Transverse colon (tissue), 3 donors: ENCODE results near the gene GOSR2.

Experiments used
- POLR2A ChIP-seq: fragments of 450-650 bp; IDR thresholded peaks from one replicate; pipeline ENCODE4 v1.6.1; 2016; ENCODE audit warnings: antibody characterized with exemption, mild to moderate bottlenecking, moderate library complexity
- TF ChIP-seq, protein P1 (sequence below), 5 experiments: fragments of 200-600 bp in 3 of 5; fragments of 450-650 bp in 2 of 5; sonication (generic) in 3 of 5; IDR thresholded peaks; 1 replicate in 2 of 5; 2 replicates in 3 of 5; pipeline ENCODE4 v1.5.1; 2016 to 2017; ENCODE audit warnings: antibody characterized with exemption in 5 of 5, inconsistent platforms in 3 of 5, mild to moderate bottlenecking in 2 of 5, moderate library complexity in 1 of 5

DNA sequence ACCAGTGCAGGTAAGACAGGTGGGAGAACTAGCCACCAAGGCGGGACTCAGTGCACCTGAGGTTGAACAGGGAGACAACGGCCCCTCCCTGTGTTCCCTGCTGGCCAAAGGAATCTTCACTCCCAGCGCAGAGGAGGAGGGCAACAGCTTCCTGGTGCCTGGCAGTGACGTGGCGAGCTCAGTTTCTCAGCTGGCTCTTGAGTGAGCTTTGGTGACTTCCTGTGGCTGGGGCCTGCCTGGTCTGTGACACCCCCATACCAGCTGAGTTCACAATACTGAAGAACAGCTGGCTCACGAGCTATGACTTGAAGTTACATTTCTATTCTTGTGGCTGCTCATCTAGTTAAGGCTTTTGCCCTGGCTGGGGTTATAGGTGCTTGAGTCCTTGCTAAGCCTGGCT is 45.5 kb upstream of the GOSR2 start:
- TF ChIP-seq, protein P1, sequence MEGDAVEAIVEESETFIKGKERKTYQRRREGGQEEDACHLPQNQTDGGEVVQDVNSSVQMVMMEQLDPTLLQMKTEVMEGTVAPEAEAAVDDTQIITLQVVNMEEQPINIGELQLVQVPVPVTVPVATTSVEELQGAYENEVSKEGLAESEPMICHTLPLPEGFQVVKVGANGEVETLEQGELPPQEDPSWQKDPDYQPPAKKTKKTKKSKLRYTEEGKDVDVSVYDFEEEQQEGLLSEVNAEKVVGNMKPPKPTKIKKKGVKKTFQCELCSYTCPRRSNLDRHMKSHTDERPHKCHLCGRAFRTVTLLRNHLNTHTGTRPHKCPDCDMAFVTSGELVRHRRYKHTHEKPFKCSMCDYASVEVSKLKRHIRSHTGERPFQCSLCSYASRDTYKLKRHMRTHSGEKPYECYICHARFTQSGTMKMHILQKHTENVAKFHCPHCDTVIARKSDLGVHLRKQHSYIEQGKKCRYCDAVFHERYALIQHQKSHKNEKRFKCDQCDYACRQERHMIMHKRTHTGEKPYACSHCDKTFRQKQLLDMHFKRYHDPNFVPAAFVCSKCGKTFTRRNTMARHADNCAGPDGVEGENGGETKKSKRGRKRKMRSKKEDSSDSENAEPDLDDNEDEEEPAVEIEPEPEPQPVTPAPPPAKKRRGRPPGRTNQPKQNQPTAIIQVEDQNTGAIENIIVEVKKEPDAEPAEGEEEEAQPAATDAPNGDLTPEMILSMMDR (IDR thresholded peaks at IDR 0.05), result no peak
- TF ChIP-seq POLR2A, result no peak
